Vagina (tissue), 2 donors: ENCODE results near the gene NDUFB8. TPM values are rescaled to one million over a fixed set of nuclear protein-coding genes. Genes with fewer than 3 reads are reported as not detected.

Experiments used
- DNase-seq, 2 donors: peaks; one replicate each; pipeline ENCODE4 v3.0.0-alpha.2; 2017; ENCODE audit errors: extremely low spot score in 2 of 2
- H3K27ac ChIP-seq: fragments of 200-600 bp; sonication (generic); one replicate; pipeline ENCODE4 v1.5.1; 2019
- H3K27me3 ChIP-seq: fragments of 200-600 bp; sonication (generic); one replicate; pipeline ENCODE4 v1.5.1; 2019
- H3K36me3 ChIP-seq, 2 donors: fragments of 200-600 bp; sonication (generic); one replicate each; pipeline ENCODE4 v1.5.1; 2017 to 2019
- H3K4me1 ChIP-seq: fragments of 200-600 bp; sonication (generic); one replicate; pipeline ENCODE4 v1.5.1; 2019
- H3K4me3 ChIP-seq, 2 donors: fragments of 200-600 bp; sonication (generic); 1 replicate in 1 of 2; 2 replicates in 1 of 2; pipeline ENCODE4 v1.5.1; 2016 to 2019
- H3K9me3 ChIP-seq: fragments of 200-600 bp; sonication (generic); one replicate; pipeline ENCODE4 v1.5.1; 2019
- POLR2A ChIP-seq, 2 donors: fragments of 450-650 bp; IDR thresholded peaks; one replicate each; pipeline ENCODE4 v1.6.1; 2017; ENCODE audit warnings: antibody characterized with exemption in 2 of 2, mild to moderate bottlenecking in 2 of 2, moderate library complexity in 2 of 2
- POLR2AphosphoS5 ChIP-seq, 2 donors: sonication (generic); formaldehyde crosslinking; IDR thresholded peaks; one replicate each; pipeline ENCODE4 v1.9.0; 2017; ENCODE audit warnings: antibody characterized with exemption in 2 of 2, mild to moderate bottlenecking in 2 of 2, low read depth in 1 of 2; ENCODE audit not compliant: insufficient read depth in 1 of 2
- intact Hi-C: fragments of 100-400 bp; cut with DNase I; formaldehyde crosslinking; loops from one replicate; pipeline ENCODE4 v1.15.1; 2023
- total RNA-seq: library from RNA; depleted of rRNA; stranded (reverse); fragments of >200 nt; gene quantifications from one replicate; pipeline ENCODE4 v1.2.3, GENCODE V29; 2016
- TF ChIP-seq, protein P1 (sequence below), 3 experiments: fragments of 450-650 bp in 2 of 3; fragments of 200-600 bp in 1 of 3; sonication (generic) in 1 of 3; IDR thresholded peaks; one replicate each; pipeline ENCODE4 v1.5.1; 2017 to 2019; ENCODE audit warnings: antibody characterized with exemption in 3 of 3, mild to moderate bottlenecking in 2 of 3, moderate library complexity in 2 of 3

Gene NDUFB8
- total RNA-seq, 1 donor from 2014 or later = 143 TPM

DNA sequence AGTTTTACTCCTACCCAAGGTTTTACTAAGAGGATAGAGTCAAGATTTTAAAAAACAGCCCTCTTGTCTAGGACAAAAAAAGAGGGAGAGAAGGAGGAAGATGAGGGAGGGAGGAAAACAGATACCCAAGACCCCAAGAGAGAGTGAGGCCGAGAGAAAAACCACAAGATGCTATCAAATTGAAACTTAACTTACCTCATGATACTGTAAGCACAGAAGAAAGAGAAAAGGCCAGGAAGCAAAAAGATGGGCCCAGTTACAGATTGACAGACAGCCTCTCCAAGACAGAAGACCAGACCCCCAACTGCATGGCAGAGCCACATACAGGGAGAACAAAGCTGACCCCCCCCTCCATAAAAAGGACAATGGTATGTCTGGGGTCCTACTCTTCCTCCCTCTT is 21.4 kb downstream of the NDUFB8 start:
- intact Hi-C loops = no loop called here
- Histone ChIP-seq H3K27ac (no peak overlapping the region), H3K36me3 (peaks cover 0 to 22% of the 10 kb centered on the region in 2 donors), H3K27me3 (no peaks in the 10 kb centered on the region), H3K4me3 (no peak overlapping the region), H3K4me1 (no peaks in the 10 kb centered on the region), H3K9me3 (no peaks in the 10 kb centered on the region)
- no peak for TF ChIP-seq POLR2AphosphoS5 (IDR thresholded peaks at IDR 0.05; ENCODE audit: insufficient read depth in 1 of 2, low read depth in 1 of 2)
- TF ChIP-seq, protein P1, sequence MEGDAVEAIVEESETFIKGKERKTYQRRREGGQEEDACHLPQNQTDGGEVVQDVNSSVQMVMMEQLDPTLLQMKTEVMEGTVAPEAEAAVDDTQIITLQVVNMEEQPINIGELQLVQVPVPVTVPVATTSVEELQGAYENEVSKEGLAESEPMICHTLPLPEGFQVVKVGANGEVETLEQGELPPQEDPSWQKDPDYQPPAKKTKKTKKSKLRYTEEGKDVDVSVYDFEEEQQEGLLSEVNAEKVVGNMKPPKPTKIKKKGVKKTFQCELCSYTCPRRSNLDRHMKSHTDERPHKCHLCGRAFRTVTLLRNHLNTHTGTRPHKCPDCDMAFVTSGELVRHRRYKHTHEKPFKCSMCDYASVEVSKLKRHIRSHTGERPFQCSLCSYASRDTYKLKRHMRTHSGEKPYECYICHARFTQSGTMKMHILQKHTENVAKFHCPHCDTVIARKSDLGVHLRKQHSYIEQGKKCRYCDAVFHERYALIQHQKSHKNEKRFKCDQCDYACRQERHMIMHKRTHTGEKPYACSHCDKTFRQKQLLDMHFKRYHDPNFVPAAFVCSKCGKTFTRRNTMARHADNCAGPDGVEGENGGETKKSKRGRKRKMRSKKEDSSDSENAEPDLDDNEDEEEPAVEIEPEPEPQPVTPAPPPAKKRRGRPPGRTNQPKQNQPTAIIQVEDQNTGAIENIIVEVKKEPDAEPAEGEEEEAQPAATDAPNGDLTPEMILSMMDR (IDR thresholded peaks at IDR 0.05) = no peak
- TF ChIP-seq POLR2A (IDR thresholded peaks at IDR 0.05) = no peak
- DNase-seq = no peak

DNA sequence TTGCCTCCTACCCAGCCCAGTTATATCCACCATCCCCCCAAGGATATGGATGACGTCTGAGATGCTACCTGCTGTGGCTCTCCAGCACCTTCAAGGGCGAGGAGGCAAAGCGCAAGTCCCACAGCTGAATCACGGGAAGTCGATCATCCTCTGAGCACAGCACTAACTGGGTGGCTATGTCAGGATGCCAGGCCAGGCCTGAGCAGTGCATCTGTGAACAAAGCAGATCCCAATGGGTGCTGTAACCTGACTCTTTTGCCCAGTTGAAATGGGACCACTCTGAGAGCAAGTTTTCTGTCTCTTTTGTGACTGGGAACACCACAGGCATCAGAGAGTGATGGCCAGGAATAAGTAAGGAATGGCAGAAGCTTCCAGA is 22.3 kb downstream of the NDUFB8 start:
- DNase-seq = no peak
- Histone ChIP-seq H3K9me3 (no peaks in the 10 kb centered on the region), H3K27me3 (no peaks in the 10 kb centered on the region), H3K4me3 (no peak overlapping the region), H3K4me1 (no peaks in the 10 kb centered on the region), H3K36me3 (peaks cover 0 to 20% of the 10 kb centered on the region in 2 donors), H3K27ac (no peak overlapping the region)
- TF ChIP-seq POLR2AphosphoS5 (IDR thresholded peaks at IDR 0.05; ENCODE audit: insufficient read depth in 1 of 2, low read depth in 1 of 2) (no peak), POLR2A (IDR thresholded peaks at IDR 0.05) (no peak)
- TF ChIP-seq, protein P1 (IDR thresholded peaks at IDR 0.05) = no peak
- intact Hi-C loops = no loop called here

DNA sequence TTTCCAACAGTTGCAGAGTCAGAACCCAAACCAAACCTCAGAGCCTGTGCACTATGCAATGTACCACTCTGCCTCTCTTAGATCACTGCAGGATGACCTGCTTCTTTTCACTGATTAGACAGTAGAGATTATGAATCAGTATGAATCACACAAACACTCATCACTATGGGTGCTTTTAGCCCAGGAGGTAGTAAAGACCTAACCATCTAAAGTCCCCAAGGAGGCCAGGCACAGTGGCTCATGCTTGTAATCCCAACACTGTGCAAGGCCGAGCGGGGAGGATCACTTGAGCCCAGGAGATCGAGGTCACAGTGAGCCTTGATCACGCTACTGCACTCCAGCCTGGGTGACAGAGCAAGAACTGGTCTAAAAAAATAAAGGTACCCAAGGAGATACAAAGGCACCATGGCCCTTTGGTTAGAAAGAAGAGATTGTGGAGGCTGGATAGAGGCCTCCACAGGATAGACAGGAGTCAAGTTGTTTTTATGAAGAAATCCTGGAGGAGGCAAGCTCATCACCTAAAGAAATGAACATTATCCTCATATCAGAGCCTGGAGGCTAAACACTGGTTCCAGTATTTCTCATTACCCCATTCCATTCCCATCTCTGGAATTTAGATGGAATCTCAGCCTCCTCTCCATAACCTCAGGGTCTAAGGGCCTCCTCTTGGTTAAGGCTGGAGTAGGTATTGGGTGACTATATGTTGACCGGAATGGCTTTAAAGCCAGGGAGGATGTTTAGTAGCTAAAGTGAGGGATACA is 22.9 kb downstream of the NDUFB8 start:
- Histone ChIP-seq H3K27ac (no peak overlapping the region), H3K36me3 (peaks cover 0 to 19% of the 10 kb centered on the region in 2 donors)
- intact Hi-C loops = no loop called here

DNA sequence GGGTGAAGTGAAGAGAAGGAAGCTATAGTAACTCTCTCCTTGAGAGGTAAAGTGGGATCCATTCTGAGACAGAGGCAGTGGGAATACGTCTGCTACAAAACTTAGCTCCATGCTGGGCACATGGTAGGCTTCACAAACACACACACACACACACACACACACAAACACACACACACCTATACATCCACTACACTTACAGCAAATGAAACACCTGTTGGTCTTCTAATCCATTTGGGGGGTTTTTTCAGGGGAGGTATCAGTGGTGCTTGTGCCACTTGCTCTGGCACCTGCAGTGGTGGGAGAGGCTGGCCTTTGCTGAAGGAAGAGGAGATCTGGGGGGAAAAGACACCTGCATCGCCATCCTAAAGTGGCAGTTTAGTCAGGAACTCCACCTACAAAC is 24.5 kb downstream of the NDUFB8 start:
- no peak for DNase-seq
- H3K4me3 ChIP-seq = no peak overlapping the region
- TF ChIP-seq POLR2AphosphoS5 (IDR thresholded peaks at IDR 0.05; ENCODE audit: insufficient read depth in 1 of 2, low read depth in 1 of 2) = no peak
- TF ChIP-seq, protein P1 (IDR thresholded peaks at IDR 0.05) = no peak
- TF ChIP-seq POLR2A (IDR thresholded peaks at IDR 0.05) = no peak
- no peak overlapping the region for H3K27ac ChIP-seq
- intact Hi-C loops = no loop called here
- H3K27me3 ChIP-seq = no peaks in the 10 kb centered on the region
- H3K9me3 ChIP-seq = no peaks in the 10 kb centered on the region
- H3K4me1 ChIP-seq = no peaks in the 10 kb centered on the region
- H3K36me3 ChIP-seq = peaks cover 0 to 27% of the 10 kb centered on the region in 2 donors

More for the DNA sequence above, 22.9 kb downstream of the NDUFB8 start:
- H3K27me3 ChIP-seq = no peaks in the 10 kb centered on the region
- DNase-seq = no peak
- H3K9me3 ChIP-seq = no peaks in the 10 kb centered on the region
- no peaks in the 10 kb centered on the region for H3K4me1 ChIP-seq
- TF ChIP-seq, protein P1 (IDR thresholded peaks at IDR 0.05) = no peak
- no peak for TF ChIP-seq POLR2A (IDR thresholded peaks at IDR 0.05)
- no peak for TF ChIP-seq POLR2AphosphoS5 (IDR thresholded peaks at IDR 0.05; ENCODE audit: insufficient read depth in 1 of 2, low read depth in 1 of 2)
- no peak overlapping the region for H3K4me3 ChIP-seq

DNA sequence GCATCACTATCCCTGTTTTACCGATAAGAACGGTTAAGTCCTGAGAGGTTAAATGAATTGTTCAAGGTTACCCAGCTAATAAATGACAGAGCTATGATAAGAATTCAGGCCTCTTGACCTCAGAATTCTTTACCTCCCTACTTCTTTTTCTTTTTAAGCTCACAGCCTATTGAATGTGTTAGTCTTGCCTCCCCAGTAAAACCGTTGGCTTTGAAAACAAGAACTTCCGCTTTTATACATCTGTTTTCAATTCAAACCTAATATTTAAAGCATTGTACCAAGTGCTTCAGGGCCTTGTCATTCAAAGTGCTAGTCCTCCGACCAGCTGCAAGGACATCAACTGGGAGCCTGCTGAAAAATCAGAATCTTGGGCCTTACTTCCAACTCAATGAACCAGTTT is 25.6 kb downstream of the NDUFB8 start:
- Histone ChIP-seq H3K9me3 (no peaks in the 10 kb centered on the region), H3K4me3 (no peak overlapping the region), H3K27ac (no peak overlapping the region), H3K36me3 (peaks cover 0 to 27% of the 10 kb centered on the region in 2 donors), H3K4me1 (no peaks in the 10 kb centered on the region), H3K27me3 (no peaks in the 10 kb centered on the region)
- intact Hi-C loops = loop anchor here (5.0 kb wide), 1 partner anchor 327 kb away; no protein-coding TSS in a partner anchor
- DNase-seq = no peak
- TF ChIP-seq, protein P1 (IDR thresholded peaks at IDR 0.05) = no peak
- no peak for TF ChIP-seq POLR2A (IDR thresholded peaks at IDR 0.05)
- no peak for TF ChIP-seq POLR2AphosphoS5 (IDR thresholded peaks at IDR 0.05; ENCODE audit: insufficient read depth in 1 of 2, low read depth in 1 of 2)
